A673 (cell line): ENCODE data around the gene SHANK3. TPM values are rescaled to one million over a fixed set of nuclear protein-coding genes. Genes with fewer than 3 reads are reported as not detected.

Experiments used
- BruUV-seq: library from RNA; stranded (reverse); fragments of 400-500 nt; replicated peaks from 2 replicates; lab custom pipeline; 2021; lab: Mats Ljungman, UMichigan
- CTCF ChIA-PET: fragments of 300-600 bp; sonication (Branson Sonifier 250); formaldehyde crosslinking; loops from one replicate; lab custom pipeline; 2022; ENCODE audit warnings: antibody characterized with exemption; lab: Charles Lee
- POLR2A ChIA-PET: fragments of 300-600 bp; sonication (Branson Sonifier 250); formaldehyde crosslinking; loops from one replicate; lab custom pipeline; 2022; ENCODE audit warnings: antibody characterized with exemption; ENCODE audit not compliant: low non-redundant PET; lab: Charles Lee
- DNase-seq: peaks from one replicate; pipeline ENCODE4 v3.0.0-alpha.2; 2015; ENCODE audit warnings: low spot score
- H3K27ac ChIP-seq: fragments of 200-600 bp; sonication (generic); 2 replicates; pipeline ENCODE4 v1.5.1; 2016; ENCODE audit warnings: mixed run types, low read depth, mild to moderate bottlenecking, mixed read lengths, antibody characterized with exemption, low read length; ENCODE audit not compliant: poor library complexity, severe bottlenecking
- H3K27me3 ChIP-seq: fragments of 200-600 bp; sonication (generic); replicated peaks from 2 replicates; pipeline ENCODE4 v1.6.1; 2017; ENCODE audit warnings: mixed run types, low read depth, mild to moderate bottlenecking, mixed read lengths, antibody characterized with exemption, low read length; ENCODE audit not compliant: insufficient read depth, poor library complexity
- H3K36me3 ChIP-seq: fragments of 200-600 bp; sonication (generic); 2 replicates; pipeline ENCODE4 v1.6.1; 2016; ENCODE audit warnings: mixed run types, mild to moderate bottlenecking, mixed read lengths, antibody characterized with exemption, low read length; ENCODE audit not compliant: insufficient read depth, poor library complexity, severe bottlenecking
- H3K4me1 ChIP-seq: fragments of 200-600 bp; sonication (generic); 2 replicates; pipeline ENCODE4 v1.6.1; 2017; ENCODE audit warnings: mixed run types, mild to moderate bottlenecking, mixed read lengths, antibody characterized with exemption, low read length; ENCODE audit not compliant: insufficient read depth, poor library complexity, severe bottlenecking
- H3K4me3 ChIP-seq: fragments of 200-600 bp; sonication (generic); 2 replicates; pipeline ENCODE4 v1.5.1; 2016; ENCODE audit warnings: low read depth, mixed run types, mild to moderate bottlenecking, mixed read lengths, low read length; ENCODE audit not compliant: poor library complexity, severe bottlenecking
- H3K9me3 ChIP-seq: fragments of 200-600 bp; sonication (generic); 2 replicates; pipeline ENCODE4 v1.6.1; 2016; ENCODE audit warnings: mixed run types, low read depth, mild to moderate bottlenecking, mixed read lengths, antibody characterized with exemption, low read length; ENCODE audit not compliant: poor library complexity, severe bottlenecking
- EZH2 ChIP-seq: fragments of 200-600 bp; sonication (generic); IDR thresholded peaks from 2 replicates; pipeline ENCODE4 v1.6.1; 2017; ENCODE audit warnings: borderline replicate concordance, low read depth, mild to moderate bottlenecking, mixed read lengths, antibody characterized with exemption, low read length; ENCODE audit not compliant: poor library complexity, severe bottlenecking
- intact Hi-C: fragments of 100-400 bp; cut with micrococcal nuclease; formaldehyde crosslinking; loops from one replicate; pipeline ENCODE4 v1.10.0; 2022; ENCODE audit not compliant: unreplicated experiment
- total RNA-seq: library from RNA; stranded (reverse); gene quantifications from 2 replicates; pipeline ENCODE4 v1.2.3, GENCODE V29; 2021
- TF ChIP-seq, protein P1 (sequence below): fragments of 300-800, 200-600 bp; sonication (generic); conservative IDR thresholded peaks from 2 replicates; pipeline ENCODE4 v1.5.1; 2017; ENCODE audit warnings: low read depth, mild to moderate bottlenecking, antibody characterized with exemption, low read length, moderate library complexity, mixed read lengths

The SHANK3 gene
- total RNA-seq, 1 experiment from 2014 or later: 4.4 TPM

DNA sequence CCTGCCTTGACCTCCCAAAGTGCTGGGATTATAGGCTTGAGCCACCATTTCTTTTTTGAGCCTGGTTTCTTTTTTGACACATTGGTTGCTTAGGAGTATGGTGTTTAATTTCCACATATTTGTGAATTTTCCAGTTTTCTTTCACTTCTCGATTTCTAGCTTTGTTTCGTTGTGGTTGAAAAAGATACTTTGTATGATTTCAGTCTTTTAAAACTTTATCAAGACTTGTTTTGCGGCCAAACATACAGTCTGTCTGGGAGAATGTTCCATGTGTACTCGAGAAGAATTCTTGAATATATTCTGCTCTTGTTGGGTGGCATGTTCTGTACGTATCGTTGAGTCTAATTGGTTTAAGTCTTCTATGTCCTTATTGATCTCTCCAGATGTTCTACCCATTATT lies 20.8 kb downstream of the SHANK3 start:
- CTCF ChIA-PET: no interaction called here
- no peaks in the 10 kb centered on the region for H3K4me1 ChIP-seq
- no peak for DNase-seq
- no peak overlapping the region for H3K27ac ChIP-seq
- no peaks in the 10 kb centered on the region for H3K27me3 ChIP-seq
- H3K36me3 ChIP-seq: no peaks in the 10 kb centered on the region
- POLR2A ChIA-PET: no interaction called here
- no TSS peak for BruUV-seq
- intact Hi-C loops: loop anchor here (5.0 kb wide), 1 partner anchor 71 kb away; no protein-coding TSS in a partner anchor
- H3K4me3 ChIP-seq: no peak overlapping the region
- H3K9me3 ChIP-seq: no peaks in the 10 kb centered on the region
- TF ChIP-seq EZH2: no peak
- TF ChIP-seq, protein P1, sequence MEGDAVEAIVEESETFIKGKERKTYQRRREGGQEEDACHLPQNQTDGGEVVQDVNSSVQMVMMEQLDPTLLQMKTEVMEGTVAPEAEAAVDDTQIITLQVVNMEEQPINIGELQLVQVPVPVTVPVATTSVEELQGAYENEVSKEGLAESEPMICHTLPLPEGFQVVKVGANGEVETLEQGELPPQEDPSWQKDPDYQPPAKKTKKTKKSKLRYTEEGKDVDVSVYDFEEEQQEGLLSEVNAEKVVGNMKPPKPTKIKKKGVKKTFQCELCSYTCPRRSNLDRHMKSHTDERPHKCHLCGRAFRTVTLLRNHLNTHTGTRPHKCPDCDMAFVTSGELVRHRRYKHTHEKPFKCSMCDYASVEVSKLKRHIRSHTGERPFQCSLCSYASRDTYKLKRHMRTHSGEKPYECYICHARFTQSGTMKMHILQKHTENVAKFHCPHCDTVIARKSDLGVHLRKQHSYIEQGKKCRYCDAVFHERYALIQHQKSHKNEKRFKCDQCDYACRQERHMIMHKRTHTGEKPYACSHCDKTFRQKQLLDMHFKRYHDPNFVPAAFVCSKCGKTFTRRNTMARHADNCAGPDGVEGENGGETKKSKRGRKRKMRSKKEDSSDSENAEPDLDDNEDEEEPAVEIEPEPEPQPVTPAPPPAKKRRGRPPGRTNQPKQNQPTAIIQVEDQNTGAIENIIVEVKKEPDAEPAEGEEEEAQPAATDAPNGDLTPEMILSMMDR: no peak

DNA sequence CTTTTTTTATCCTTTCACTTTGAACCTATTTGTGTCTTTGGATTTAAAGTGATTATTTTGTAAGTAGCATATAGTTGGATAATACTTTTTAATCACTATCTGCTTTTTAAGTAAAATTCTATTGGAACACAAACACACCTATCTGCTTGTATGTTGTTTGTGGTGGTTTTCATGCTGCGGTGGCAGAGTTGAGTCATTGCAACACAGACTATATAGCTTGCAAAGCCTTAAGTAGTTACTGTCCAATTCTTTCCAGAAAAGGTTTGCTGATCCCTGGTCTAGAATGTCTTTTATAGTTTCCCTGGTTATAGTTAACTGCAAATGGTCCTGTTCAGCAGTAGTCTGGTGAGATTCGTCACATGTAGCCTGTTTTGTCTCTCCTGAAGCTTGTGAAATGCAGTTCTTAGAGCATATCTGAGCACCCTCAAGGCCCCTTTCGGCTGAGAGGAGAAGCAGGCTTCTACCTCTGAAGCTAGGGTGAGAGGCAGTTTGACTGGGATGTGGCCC lies 21.5 kb downstream of the SHANK3 start:
- BruUV-seq: no TSS peak
- POLR2A ChIA-PET: no interaction called here

DNA sequence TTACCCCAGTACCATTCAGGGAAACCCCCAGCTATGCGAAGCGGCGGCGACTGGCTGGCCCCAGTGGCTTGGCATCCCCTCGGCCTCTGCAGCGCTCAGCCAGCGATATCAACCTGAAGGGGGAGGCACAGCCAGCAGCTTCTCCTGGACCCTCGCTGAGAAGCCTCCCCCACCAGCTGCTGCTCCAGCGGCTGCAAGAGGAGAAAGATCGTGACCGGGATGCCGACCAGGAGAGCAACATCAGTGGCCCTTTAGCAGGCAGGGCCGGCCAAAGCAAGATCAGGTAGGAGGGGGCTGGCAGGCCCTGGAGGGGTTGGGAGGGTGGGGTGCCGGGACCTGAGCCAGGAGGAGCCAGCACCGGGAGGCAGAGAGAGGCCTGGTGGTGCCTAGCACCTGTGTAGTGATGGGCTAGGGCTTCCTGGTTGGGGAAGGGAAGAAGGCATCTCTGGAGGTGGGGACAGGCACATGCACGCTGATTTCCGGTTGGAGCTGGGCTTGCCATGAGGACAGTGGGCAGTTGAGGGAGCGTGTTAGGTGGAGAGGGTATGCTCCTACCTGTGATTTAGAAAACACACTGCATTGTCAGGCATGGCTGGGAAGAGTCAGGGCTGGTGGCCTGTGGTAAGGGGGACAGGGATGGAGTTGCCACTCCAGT lies 22.3 kb downstream of the SHANK3 start:
- ChIA-PET POLR2A (no interaction called here), CTCF (interaction anchor here (0.5 kb wide), 1 partner anchor 36 kb away, joined by 10 read pairs; no protein-coding TSS in a partner anchor)
- H3K4me1 ChIP-seq: no peaks in the 10 kb centered on the region
- intact Hi-C loops: loop anchor here (5.0 kb wide), 1 partner anchor 73 kb away; no protein-coding TSS in a partner anchor
- no peaks in the 10 kb centered on the region for H3K36me3 ChIP-seq
- TF ChIP-seq EZH2: no peak
- TF ChIP-seq, protein P1: no peak
- no peak overlapping the region for H3K27ac ChIP-seq
- H3K27me3 ChIP-seq: no peaks in the 10 kb centered on the region
- BruUV-seq: no TSS peak
- no peak overlapping the region for H3K4me3 ChIP-seq
- no peaks in the 10 kb centered on the region for H3K9me3 ChIP-seq
- DNase-seq: no peak

More for the DNA sequence above, 21.5 kb downstream of the SHANK3 start:
- DNase-seq: no peak
- no peaks in the 10 kb centered on the region for H3K27me3 ChIP-seq
- no peak for TF ChIP-seq EZH2
- TF ChIP-seq, protein P1: no peak
- no peak overlapping the region for H3K4me3 ChIP-seq
- no peak overlapping the region for H3K27ac ChIP-seq
- no peaks in the 10 kb centered on the region for H3K4me1 ChIP-seq
- CTCF ChIA-PET: no interaction called here
- no peaks in the 10 kb centered on the region for H3K36me3 ChIP-seq
- no peaks in the 10 kb centered on the region for H3K9me3 ChIP-seq
- intact Hi-C loops: loop anchor here (5.0 kb wide), 1 partner anchor 72 kb away; no protein-coding TSS in a partner anchor
